Muscle layer of duodenum (tissue), 2 donors: ENCODE measurements around the gene PHETA2.
"Not testable (repeated sequence)": the region's sequence is repeated elsewhere in the genome, so short reads cannot be mapped to it uniquely, and the experiment has no call there.

Experiments
- H3K27ac ChIP-seq: one replicate; pipeline ENCODE4 v1.7.0; 2013; ENCODE audit warnings: mild to moderate bottlenecking, low read length
- H3K27me3 ChIP-seq: one replicate; pipeline ENCODE4 v1.7.0; 2013; ENCODE audit warnings: low read depth, mild to moderate bottlenecking, control low read depth, low read length
- H3K36me3 ChIP-seq, 2 donors: one replicate each; pipeline ENCODE4 v1.7.0; 2013; ENCODE audit warnings: low read length in 2 of 2, control low read depth in 1 of 2, mild to moderate bottlenecking in 1 of 2; ENCODE audit not compliant: insufficient read depth in 2 of 2, control insufficient read depth in 1 of 2
- H3K4me1 ChIP-seq, 2 donors: one replicate each; pipeline ENCODE4 v1.7.0; 2013; ENCODE audit warnings: low read length in 2 of 2, mild to moderate bottlenecking in 2 of 2, control low read depth in 1 of 2, moderate library complexity in 1 of 2; ENCODE audit not compliant: insufficient read depth in 2 of 2, control insufficient read depth in 1 of 2
- H3K4me3 ChIP-seq, 2 donors: one replicate each; pipeline ENCODE4 v1.7.0; 2013; ENCODE audit warnings: low read length in 2 of 2, low read depth in 1 of 2, mild to moderate bottlenecking in 1 of 2
- H3K9me3 ChIP-seq, 2 donors: one replicate each; pipeline ENCODE4 v1.7.0; 2013; ENCODE audit warnings: low read length in 2 of 2, control low read depth in 1 of 2, mild to moderate bottlenecking in 1 of 2; ENCODE audit not compliant: control insufficient read depth in 1 of 2
- donor health status: healthy.

PHETA2 gene

DNA sequence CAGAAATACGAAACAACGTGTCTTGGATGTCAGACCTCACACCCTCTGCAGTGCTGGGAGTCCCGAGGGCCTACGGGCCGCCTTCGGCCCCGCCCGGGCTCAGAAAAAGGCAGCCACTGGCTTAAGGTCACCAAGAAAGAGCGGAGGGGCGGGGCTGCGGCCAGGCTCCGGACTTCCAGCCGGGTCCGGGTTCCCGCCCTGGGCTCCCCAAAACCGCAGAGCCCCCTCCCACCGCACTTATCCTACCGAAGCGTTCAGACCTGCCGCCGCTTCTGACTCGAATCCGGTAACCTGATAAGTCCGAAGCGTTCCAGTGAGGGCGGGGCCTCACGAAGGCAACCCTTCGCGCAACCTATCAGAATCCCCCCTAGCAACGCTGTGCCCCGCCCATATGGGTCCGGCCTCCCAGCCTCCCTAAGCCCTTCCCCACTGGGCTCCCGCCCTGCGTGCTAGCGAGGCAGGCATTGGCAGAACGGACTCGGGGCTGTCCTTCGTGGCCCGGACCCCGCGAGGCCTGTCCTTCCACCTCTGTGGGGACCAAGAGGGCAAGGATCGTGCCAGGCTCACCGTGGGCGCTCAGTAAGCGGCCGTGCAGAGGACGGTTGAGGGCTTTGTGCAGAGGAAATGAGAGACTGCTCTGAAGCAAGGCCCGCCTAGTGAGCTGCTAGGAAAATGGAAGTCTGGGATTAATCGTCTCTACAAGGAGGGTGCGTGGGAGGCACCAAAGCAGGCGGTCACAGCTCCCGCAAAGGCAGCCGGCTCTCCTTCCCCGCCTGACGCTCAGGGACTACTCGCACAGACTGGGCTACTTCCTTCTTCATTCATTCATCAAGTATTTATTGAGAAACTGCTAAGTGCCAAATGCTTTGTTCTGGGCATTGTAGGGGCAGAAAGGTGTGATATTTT lies 3.3 kb upstream of the PHETA2 start, which contains the start of gene NAGA:
Gene NAGA (minus strand): TSS at position 296 of the 906 bp plus-strand sequence. CDS start 515 bp downstream, outside the sequence.
- H3K9me3 ChIP-seq, result no peaks in the 10 kb centered on the region
- peak within 1 kb of the TSS; percentile 86 for H3K27ac ChIP-seq
- peak within 1 kb of the TSS; percentile 72 to 77 for H3K4me3 ChIP-seq
- H3K27me3 ChIP-seq, result no peaks in the 10 kb centered on the region
- H3K36me3 ChIP-seq, result peaks cover 10 to 26% of the 10 kb centered on the region in 2 donors
- H3K4me1 ChIP-seq, result peaks cover 6 to 17% of the 10 kb centered on the region in 2 donors

DNA sequence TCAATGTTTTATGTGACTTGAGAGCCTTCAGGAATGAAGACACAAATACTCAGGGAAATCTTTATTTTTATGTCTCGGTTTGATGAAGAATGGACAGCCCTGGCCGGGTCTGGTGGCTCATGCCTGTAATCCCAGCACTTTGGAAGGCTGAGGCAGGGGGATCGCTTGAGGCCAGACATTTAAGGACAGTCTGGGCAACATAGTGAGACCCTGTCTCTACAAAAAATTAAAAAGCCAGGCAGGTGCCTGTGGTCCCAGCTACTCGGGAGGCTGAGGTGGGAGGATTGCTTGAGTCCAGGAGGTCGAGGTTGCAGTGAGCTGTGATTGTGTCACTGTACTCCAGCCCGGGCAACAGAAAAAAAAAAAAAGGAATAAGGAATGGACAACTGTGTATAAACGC lies 2.5 kb upstream of the PHETA2 start:
- Histone ChIP-seq H3K36me3 (peaks cover 6 to 22% of the 10 kb centered on the region in 2 donors), H3K4me1 (peaks cover 6 to 17% of the 10 kb centered on the region in 2 donors), H3K27ac (peak overlapping the region; percentile 86), H3K4me3 (peak overlapping the region; percentile 72 to 77)
- H3K9me3 ChIP-seq, H3K27me3 ChIP-seq: not testable (repeated sequence)

- H3K27me3 ChIP-seq, result no peaks in the 10 kb centered on the region
- peaks cover 6 to 26% of the 10 kb centered on the region in 2 donors for H3K4me1 ChIP-seq
These were observed 1.3 kb upstream of the PHETA2 start for GRCh38 chr22:42072606-42073330.

GRCh38 chr22:42073621-42074041 lies 417 bp upstream of the PHETA2 start:
- Histone ChIP-seq H3K27ac (no peak overlapping the region), H3K9me3 (no peaks in the 10 kb centered on the region), H3K4me3 (peak overlapping the region; percentile 48 to 71), H3K36me3 (peaks cover 0 to 18% of the 10 kb centered on the region in 2 donors), H3K4me1 (peaks cover 13 to 35% of the 10 kb centered on the region in 2 donors), H3K27me3 (no peaks in the 10 kb centered on the region)

More at GRCh38 chr22:42072606-42073330, 1.3 kb upstream of the PHETA2 start:
- Histone ChIP-seq H3K9me3 (no peaks in the 10 kb centered on the region), H3K27ac (no peak overlapping the region), H3K36me3 (peaks cover 0 to 22% of the 10 kb centered on the region in 2 donors), H3K4me3 (no peak overlapping the region)

- H3K27me3 ChIP-seq, result no peaks in the 10 kb centered on the region
- peaks cover 13 to 33% of the 10 kb centered on the region in 2 donors for H3K4me1 ChIP-seq
- peaks cover 0 to 22% of the 10 kb centered on the region in 2 donors for H3K36me3 ChIP-seq
- H3K27ac ChIP-seq, result peak overlapping the region; percentile 74
- peak overlapping the region; percentile 48 to 71 for H3K4me3 ChIP-seq
- no peaks in the 10 kb centered on the region for H3K9me3 ChIP-seq
These were observed 1.0 kb downstream of the PHETA2 start for GRCh38 chr22:42074846-42075676.

GRCh38 chr22:42076764-42077485 lies 2.9 kb downstream of the PHETA2 start:
- Histone ChIP-seq H3K4me1 (peaks cover 12 to 33% of the 10 kb centered on the region in 2 donors), H3K27ac (no peak overlapping the region)

DNA sequence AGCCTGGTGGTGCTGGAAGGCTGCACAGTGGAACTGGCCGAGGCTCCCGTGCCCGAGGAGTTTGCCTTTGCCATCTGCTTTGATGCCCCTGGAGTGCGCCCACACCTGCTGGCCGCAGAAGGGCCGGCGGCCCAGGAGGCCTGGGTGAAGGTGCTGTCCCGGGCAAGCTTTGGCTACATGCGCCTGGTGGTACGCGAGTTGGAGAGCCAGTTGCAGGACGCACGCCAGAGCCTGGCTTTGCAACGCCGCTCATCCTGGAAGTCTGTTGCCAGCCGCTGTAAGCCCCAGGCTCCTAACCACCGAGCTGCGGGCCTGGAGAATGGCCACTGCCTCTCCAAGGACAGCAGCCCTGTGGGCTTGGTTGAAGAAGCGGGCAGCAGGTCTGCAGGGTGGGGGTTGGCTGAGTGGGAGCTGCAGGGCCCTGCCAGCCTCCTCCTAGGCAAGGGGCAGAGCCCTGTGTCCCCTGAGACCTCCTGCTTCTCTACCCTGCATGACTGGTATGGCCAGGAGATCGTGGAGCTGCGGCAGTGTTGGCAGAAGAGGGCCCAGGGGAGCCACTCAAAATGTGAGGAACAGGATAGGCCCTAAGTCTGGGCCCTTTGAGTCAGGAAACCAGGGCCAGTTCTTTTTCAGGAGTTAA lies 3.6 kb downstream of the PHETA2 start:
- Histone ChIP-seq H3K4me1 (peaks cover 12 to 33% of the 10 kb centered on the region in 2 donors), H3K4me3 (no peak overlapping the region), H3K36me3 (peaks cover 3 to 30% of the 10 kb centered on the region in 2 donors), H3K27ac (peak overlapping the region; percentile 99), H3K27me3 (no peaks in the 10 kb centered on the region), H3K9me3 (no peaks in the 10 kb centered on the region)

More at GRCh38 chr22:42076764-42077485, 2.9 kb downstream of the PHETA2 start:
- H3K4me3 ChIP-seq, result no peak overlapping the region
- no peaks in the 10 kb centered on the region for H3K9me3 ChIP-seq
- H3K36me3 ChIP-seq, result peaks cover 0 to 23% of the 10 kb centered on the region in 2 donors
- H3K27me3 ChIP-seq, result no peaks in the 10 kb centered on the region

DNA sequence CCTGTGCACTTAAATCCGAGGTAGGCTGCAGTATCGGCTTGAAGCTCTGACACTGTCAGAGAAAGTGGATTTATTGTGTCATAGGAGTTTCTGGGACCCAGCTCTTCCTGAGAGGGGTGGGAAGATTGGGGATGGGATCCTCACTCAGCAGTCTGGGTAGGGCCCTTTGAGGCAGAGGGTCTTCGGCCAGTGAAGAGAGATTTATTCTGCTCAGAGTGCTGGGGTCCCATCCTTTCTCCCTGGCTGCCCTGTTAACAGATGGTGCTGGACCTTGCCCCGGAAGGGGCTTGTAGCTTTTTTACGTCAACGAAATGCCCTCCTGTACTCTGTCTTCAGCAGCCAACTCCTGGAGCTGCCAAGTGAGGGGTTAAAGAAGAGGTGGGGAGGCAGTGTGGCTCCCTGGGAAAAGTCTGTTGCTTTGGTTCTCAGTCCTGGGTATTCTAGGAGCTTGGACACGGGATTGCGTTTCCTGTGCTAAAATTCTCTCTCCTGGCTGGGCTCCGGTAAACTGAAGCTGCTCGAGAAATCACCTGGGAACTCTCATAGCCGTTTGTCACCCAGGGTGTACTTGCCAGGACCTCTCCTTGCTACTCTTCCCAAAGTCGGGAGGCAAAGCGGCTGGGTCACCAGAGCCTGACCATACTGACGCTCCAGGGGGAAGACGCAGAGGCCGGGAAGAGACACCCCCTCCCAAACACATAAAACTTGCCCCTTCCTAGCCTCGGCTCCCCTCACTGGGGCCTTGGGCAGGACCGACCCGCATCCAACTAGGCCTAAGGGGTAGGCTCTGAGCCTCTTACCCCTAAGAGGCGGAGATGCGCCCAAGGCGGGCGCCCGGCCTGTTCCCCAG lies 4.6 kb downstream of the PHETA2 start:
- Histone ChIP-seq H3K27ac (peak overlapping the region; percentile 99), H3K4me3 (peak overlapping the region; percentile 60 to 78), H3K27me3 (no peaks in the 10 kb centered on the region), H3K4me1 (peaks cover 12 to 33% of the 10 kb centered on the region in 2 donors), H3K36me3 (peaks cover 5 to 38% of the 10 kb centered on the region in 2 donors), H3K9me3 (no peaks in the 10 kb centered on the region)
